HEK293T (cell line): ENCODE data around the gene CD101.

ENCODE experiments used
- ARNT ChIP-seq: fragments of 450-650 bp; IDR thresholded peaks from 2 replicates; pipeline ENCODE4 v1.6.1; 2017; ENCODE audit warnings: mild to moderate bottlenecking
- BHLHE40 ChIP-seq: fragments of 450-650 bp; IDR thresholded peaks from 2 replicates; pipeline ENCODE4 v1.6.1; 2016; ENCODE audit warnings: mild to moderate bottlenecking, moderate library complexity, borderline replicate concordance
- CTBP1 ChIP-seq: fragments of 450-650 bp; IDR thresholded peaks from 2 replicates; pipeline ENCODE4 v1.6.1; 2016; ENCODE audit warnings: borderline replicate concordance
- ELF4 ChIP-seq: fragments of 450-650 bp; IDR thresholded peaks from 2 replicates; pipeline ENCODE4 v1.6.1; 2017; ENCODE audit warnings: antibody characterized with exemption
- FOXA1 ChIP-seq: fragments of 450-650 bp; IDR thresholded peaks from 2 replicates; pipeline ENCODE4 v1.6.1; 2016; ENCODE audit warnings: mild to moderate bottlenecking
- FOXK2 ChIP-seq: fragments of 450-650 bp; IDR thresholded peaks from 2 replicates; pipeline ENCODE4 v1.6.1; 2016; ENCODE audit warnings: mild to moderate bottlenecking
- FOXM1 ChIP-seq: fragments of 450-650 bp; IDR thresholded peaks from 2 replicates; pipeline ENCODE4 v1.6.1; 2017; ENCODE audit warnings: mild to moderate bottlenecking, borderline replicate concordance
- HDGF ChIP-seq: fragments of 450-650 bp; IDR thresholded peaks from 2 replicates; pipeline ENCODE4 v1.6.1; 2017; ENCODE audit warnings: antibody characterized with exemption, borderline replicate concordance
- SP1 ChIP-seq: fragments of 450-650 bp; IDR thresholded peaks from 2 replicates; pipeline ENCODE4 v1.6.1; 2017
- SUZ12 ChIP-seq: fragments of 450-650 bp; IDR thresholded peaks from 2 replicates; pipeline ENCODE4 v1.6.1; 2016; ENCODE audit warnings: mild to moderate bottlenecking

- TF ChIP-seq ELF4 (no peak), SUZ12 (no peak), ARNT (no peak), SP1 (no peak), FOXK2 (no peak), FOXM1 (no peak), HDGF (no peak), BHLHE40 (no peak), CTBP1 (no peak), FOXA1 (no peak)
Observed at GRCh38 chr1:116982319-116983004, 19.1 kb upstream of the CD101 start.
